SH-SY5Y (cell line): ENCODE data around the gene IL17RA.

Experiments used
- GATA2 ChIP-seq: IDR thresholded peaks from 2 replicates; pipeline ENCODE4 v1.6.1; 2011; ENCODE audit warnings: mild to moderate bottlenecking, low read depth, low read length
- GATA3 ChIP-seq: IDR thresholded peaks from 2 replicates; pipeline ENCODE4 v1.6.1; 2011; ENCODE audit warnings: low read depth, mild to moderate bottlenecking, low read length, moderate library complexity

DNA sequence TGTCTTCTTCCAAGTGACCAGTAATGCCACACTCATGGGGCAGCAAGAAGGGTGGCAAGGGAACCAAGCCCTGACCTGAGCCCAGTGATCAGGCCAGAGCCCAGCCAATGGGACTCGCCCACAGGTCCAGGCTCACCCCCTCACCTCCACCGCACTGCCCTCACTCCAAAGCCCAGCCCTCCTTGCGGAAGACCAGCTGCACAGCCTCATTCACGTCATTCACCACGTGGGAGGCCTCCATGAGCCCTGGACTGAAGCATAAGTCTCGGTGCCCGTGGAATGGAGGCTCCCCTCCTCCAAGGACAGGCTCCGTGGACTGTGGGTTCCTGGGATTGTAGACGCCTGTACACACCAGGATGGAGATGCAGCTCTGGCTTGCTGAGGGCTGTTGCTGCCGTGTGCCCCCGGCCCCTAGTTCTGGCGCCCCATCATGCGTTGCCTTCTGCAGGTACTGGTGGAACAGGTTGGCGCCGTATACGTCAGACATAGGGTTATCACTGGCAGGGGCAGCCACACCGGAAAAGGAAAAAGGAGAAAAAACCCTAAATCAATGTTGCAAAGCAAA lies 53.1 kb downstream of the IL17RA start:
- TF ChIP-seq GATA2 (no peak), GATA3 (no peak)
